Endothelial cell of umbilical vein (primary cell): ENCODE results near the gene IQCE. TPM values are rescaled to one million over a fixed set of nuclear protein-coding genes. Genes with fewer than 3 reads are reported as not detected.

Experiments
- BruUV-seq: library from RNA; stranded (reverse); fragments of 400-500 nt; replicated peaks from 2 replicates; lab custom pipeline; 2021; lab: Mats Ljungman, UMichigan
- CTCF ChIA-PET: fragments of 300-600, 350-600 bp; sonication (Branson Sonifier 250); formaldehyde crosslinking; loops from one replicate; lab custom pipeline; 2021; ENCODE audit warnings: antibody characterized with exemption, inconsistent platforms; lab: Charles Lee
- POLR2A ChIA-PET: fragments of 300-600, 350-600 bp; sonication (Branson Sonifier 250); formaldehyde crosslinking; loops from one replicate; lab custom pipeline; 2021; ENCODE audit warnings: antibody characterized with exemption, inconsistent platforms; lab: Charles Lee
- DNase-seq: peaks from one replicate; pipeline ENCODE4 v3.0.0-alpha.2; 2011; ENCODE audit warnings: low read depth, low spot score
- FAIRE-seq: peaks from 2 replicates; lab custom pipeline; 2011; peaks lifted over from hg19 to GRCh38; lab: Jason Lieb, UNC
- H2AFZ ChIP-seq: 2 replicates; pipeline ENCODE4 v1.6.0; 2012; ENCODE audit warnings: low read depth, low read length, control low read depth, inconsistent platforms
- H3K27ac ChIP-seq: 2 replicates; pipeline ENCODE4 v1.5.1; 2011; ENCODE audit warnings: low read depth, mild to moderate bottlenecking, control low read depth, low read length, moderate library complexity; ENCODE audit not compliant: insufficient read depth
- H3K27me3 ChIP-seq, 2 experiments: 2 replicates each; pipeline versions ENCODE4 v1.6.0 to v1.6.1; 2011; ENCODE audit warnings: low read length in 2 of 2, mixed read lengths in 1 of 2; ENCODE audit not compliant: control insufficient read depth in 2 of 2, insufficient read depth in 2 of 2
- H3K36me3 ChIP-seq, 2 experiments: 2 replicates in 1 of 2; 3 replicates in 1 of 2; pipeline ENCODE4 v1.5.1; 2011; ENCODE audit warnings: low read length in 2 of 2, mild to moderate bottlenecking in 1 of 2, moderate library complexity in 1 of 2; ENCODE audit not compliant: control insufficient read depth in 2 of 2, insufficient read depth in 2 of 2; ENCODE audit errors: extremely low read depth in 1 of 2
- H3K4me1 ChIP-seq: 3 replicates; pipeline ENCODE4 v1.5.1; 2011; ENCODE audit warnings: mild to moderate bottlenecking, low read length; ENCODE audit not compliant: control insufficient read depth, insufficient read depth; ENCODE audit errors: extremely low read depth
- H3K4me2 ChIP-seq: 2 replicates; pipeline ENCODE4 v1.6.1; 2011; ENCODE audit warnings: low read length, control low read depth, mixed read lengths; ENCODE audit not compliant: insufficient read depth
- H3K4me3 ChIP-seq, 3 experiments: fragments of 200-600 bp in 1 of 3; sonication (generic), shearing (Covaris generic) in 1 of 3; replicated peaks in 1 of 3; 2 replicates each; pipeline ENCODE4 v1.5.1; 2011 to 2016; ENCODE audit warnings: control low read depth in 3 of 3, low read length in 3 of 3, mild to moderate bottlenecking in 2 of 3, inconsistent platforms in 1 of 3, low read depth in 1 of 3, moderate library complexity in 1 of 3; ENCODE audit not compliant: insufficient read depth in 1 of 3
- H3K79me2 ChIP-seq: 2 replicates; pipeline ENCODE4 v1.6.0; 2012; ENCODE audit warnings: low read length, inconsistent platforms; ENCODE audit not compliant: control insufficient read depth, insufficient read depth
- H3K9ac ChIP-seq: replicated peaks from 2 replicates; pipeline ENCODE3; 2011; ENCODE audit warnings: low read length, control low read depth; ENCODE audit not compliant: insufficient read depth; ENCODE audit errors: extremely low read depth
- H3K9me1 ChIP-seq: replicated peaks from 3 replicates; pipeline ENCODE4 v1.6.0; 2011; ENCODE audit warnings: mild to moderate bottlenecking, low read length; ENCODE audit not compliant: control insufficient read depth, insufficient read depth; ENCODE audit errors: extremely low read depth
- H3K9me3 ChIP-seq: replicated peaks from 2 replicates; pipeline ENCODE4 v1.5.1; 2012; ENCODE audit warnings: low read length, inconsistent platforms; ENCODE audit not compliant: control insufficient read depth, insufficient read depth
- H4K20me1 ChIP-seq: replicated peaks from 2 replicates; pipeline ENCODE3; 2011; ENCODE audit warnings: mild to moderate bottlenecking, low read length; ENCODE audit not compliant: control insufficient read depth, insufficient read depth; ENCODE audit errors: extremely low read depth
- FOS ChIP-seq: IDR thresholded peaks from 2 replicates; pipeline ENCODE4 v1.6.1; 2011; ENCODE audit warnings: mild to moderate bottlenecking, low read length, moderate library complexity, borderline replicate concordance; ENCODE audit not compliant: insufficient read depth
- GATA2 ChIP-seq: IDR thresholded peaks from 2 replicates; pipeline ENCODE4 v1.7.0; 2011; ENCODE audit warnings: low read depth, mild to moderate bottlenecking, moderate library complexity, mixed read lengths, low read length; ENCODE audit not compliant: insufficient read length, insufficient read depth
- dilution Hi-C: fragments of 300-500 bp; cut with MboI; formaldehyde crosslinking; loops from one replicate; pipeline ENCODE4 v1.15.0; 2019; ENCODE audit warnings: low sequenced_read_pairs; ENCODE audit not compliant: extremely low pct_ligation_motif_present
- intact Hi-C: fragments of 100-400 bp; cut with micrococcal nuclease; formaldehyde crosslinking; loops from one replicate; pipeline ENCODE4 v1.10.0; 2022
- polyA plus RNA-seq, 4 experiments: library from polyadenylated mRNA; depleted of rRNA in 3 of 4; stranded (reverse) in 3 of 4; unstranded in 1 of 4; fragments of >200 nt; gene quantifications; 2 replicates each; pipeline versions ENCODE4 v1.2.1 to v1.2.3, GENCODE V29; 2011 to 2012; ENCODE audit warnings: missing spikeins in 1 of 4
- total RNA-seq: library from RNA; stranded (reverse); gene quantifications from 2 replicates; pipeline ENCODE4 v1.2.3, GENCODE V29; 2021

IQCE gene
- total and polyA plus RNA-seq, 2 donors (not counting 3 experiments of a cell fraction or from before 2014, with no cell fraction given): 4.9 to 14.5 TPM

GRCh38 chr7:2569421-2569820 is 10.6 kb downstream of the IQCE start:
- no TSS peak for BruUV-seq
- no peaks in the 10 kb centered on the region for H3K9me3 ChIP-seq
- ChIA-PET CTCF (no interaction called here), POLR2A (no interaction called here)
- H3K9ac ChIP-seq: no peak overlapping the region
- H4K20me1 ChIP-seq: no peaks in the 10 kb centered on the region
- H3K4me3 ChIP-seq: no peak overlapping the region
- H2AFZ ChIP-seq: no peak overlapping the region
- TF ChIP-seq GATA2: no peak
- no peaks in the 10 kb centered on the region for H3K36me3 ChIP-seq
- H3K4me1 ChIP-seq: peaks cover 26% of the 10 kb centered on the region
- no peaks in the 10 kb centered on the region for H3K27me3 ChIP-seq
- FAIRE-seq: no peak
- H3K9me1 ChIP-seq: no peaks in the 10 kb centered on the region
- no peak overlapping the region for H3K4me2 ChIP-seq
- intact Hi-C loops (no loop called here), dilution Hi-C loops (no loop called here)
- no peaks in the 10 kb centered on the region for H3K79me2 ChIP-seq
- no peak for DNase-seq
- no peak overlapping the region for H3K27ac ChIP-seq

- CTCF ChIA-PET: no interaction called here
- dilution Hi-C loops: no loop called here
These were observed 11.2 kb downstream of the IQCE start for GRCh38 chr7:2570021-2570420.

More at GRCh38 chr7:2570021-2570420, 11.2 kb downstream of the IQCE start:
- H2AFZ ChIP-seq: peak overlapping the region; percentile 45
- H3K4me3 ChIP-seq: no peak overlapping the region
- peak; percentile 57 for DNase-seq
- peak; percentile 79 for FAIRE-seq
- H3K79me2 ChIP-seq: no peaks in the 10 kb centered on the region
- TF ChIP-seq FOS: no peak
- no TSS peak for BruUV-seq
- no peak overlapping the region for H3K9ac ChIP-seq
- no peaks in the 10 kb centered on the region for H3K9me1 ChIP-seq
- no peaks in the 10 kb centered on the region for H3K36me3 ChIP-seq
- H3K4me2 ChIP-seq: peak overlapping the region; percentile 17
- no peak overlapping the region for H3K27ac ChIP-seq
- POLR2A ChIA-PET: no interaction called here
- intact Hi-C loops: loop anchor here (5.0 kb wide), 1 partner anchor 72 kb away; no protein-coding TSS in a partner anchor
- no peaks in the 10 kb centered on the region for H3K9me3 ChIP-seq
- H4K20me1 ChIP-seq: no peaks in the 10 kb centered on the region
- H3K4me1 ChIP-seq: peaks cover 26% of the 10 kb centered on the region
- no peaks in the 10 kb centered on the region for H3K27me3 ChIP-seq
